ENCODE measurements around the gene RXRG. TPM values are rescaled to one million over a fixed set of nuclear protein-coding genes. Genes with fewer than 3 reads are reported as not detected.

The RXRG gene
- total and polyA plus RNA-seq, 2 donors (not counting 3 experiments of a cell fraction or from before 2014, with no cell fraction given), result not detected

- TF ChIP-seq EZH2 (IDR thresholded peaks at IDR 0.05; ENCODE audit: borderline replicate concordance, low read depth, low read length, severe bottlenecking) (no peak), JUN (IDR thresholded peaks at IDR 0.05; ENCODE audit: borderline replicate concordance, insufficient read depth, insufficient read length, low read depth) (no peak), FOS (IDR thresholded peaks at IDR 0.05; ENCODE audit: borderline replicate concordance, insufficient read depth, low read length) (no peak), POLR2AphosphoS5 (IDR thresholded peaks at IDR 0.05; ENCODE audit: insufficient read depth, low read depth, low read length) (no peak), POLR2A (IDR thresholded peaks at IDR 0.05; ENCODE audit: low read depth, low read length) (no peak), MYC (IDR thresholded peaks at IDR 0.05; ENCODE audit: low read depth, low read length) (no peak)
- Histone ChIP-seq H3K27ac (ENCODE audit: insufficient read depth, low read depth, low read length) (no peak overlapping the region), H3K9me3 (replicated peaks; ENCODE audit: control insufficient read depth, insufficient read depth, low read length) (no peaks in the 10 kb centered on the region), H2AFZ (ENCODE audit: low read depth, low read length) (peak overlapping the region; percentile 94), H3K36me3 (ENCODE audit: control insufficient read depth in 2 of 2, extremely low read depth in 1 of 2, insufficient read depth in 2 of 2, low read length in 2 of 2) (no peaks in the 10 kb centered on the region), H4K20me1 (replicated peaks; ENCODE audit: control insufficient read depth, extremely low read depth, insufficient read depth, low read length) (no peaks in the 10 kb centered on the region), H3K4me3 (replicated peaks in 1 of 3; ENCODE audit: insufficient read depth in 1 of 3, low read depth in 1 of 3, low read length in 3 of 3) (peak overlapping the region in 2 of 3 experiments; percentile 24 to 60), H3K9ac (replicated peaks; ENCODE audit: extremely low read depth, insufficient read depth, low read length) (no peak overlapping the region), H3K27me3 (ENCODE audit: control insufficient read depth in 2 of 2, insufficient read depth in 2 of 2, low read length in 2 of 2) (peaks cover 0 to 5% of the 10 kb centered on the region in 2 experiments), H3K4me1 (ENCODE audit: control insufficient read depth, extremely low read depth, insufficient read depth, low read length) (peaks cover 9% of the 10 kb centered on the region), H3K9me1 (replicated peaks; ENCODE audit: control insufficient read depth, extremely low read depth, insufficient read depth, low read length) (no peaks in the 10 kb centered on the region), H3K4me2 (ENCODE audit: insufficient read depth, low read length) (peak overlapping the region; percentile 60), H3K79me2 (ENCODE audit: control insufficient read depth, insufficient read depth, low read length) (no peaks in the 10 kb centered on the region)
- intact Hi-C loops (cut with micrococcal nuclease) (no loop called here), dilution Hi-C loops (cut with MboI; ENCODE audit: extremely low pct_ligation_motif_present, low sequenced_read_pairs) (no loop called here)
- ChIA-PET POLR2A (no interaction called here), CTCF (interaction anchor here (1.2 to 4.0 kb wide), 7 partner anchors 10 to 221 kb away, joined by 3 to 61 read pairs (median 6); no protein-coding TSS in a partner anchor)
- DNase-seq (ENCODE audit: low read depth, low spot score) (no peak), FAIRE-seq (no peak)
- BruUV-seq (replicated peaks), result no TSS peak
These were observed 68.1 kb downstream of the RXRG start for GRCh38 chr1:165376811-165377311.

- peaks cover 0 to 5% of the 10 kb centered on the region in 2 experiments for H3K27me3 ChIP-seq (ENCODE audit: control insufficient read depth in 2 of 2, insufficient read depth in 2 of 2, low read length in 2 of 2)
- H3K9me3 ChIP-seq (replicated peaks; ENCODE audit: control insufficient read depth, insufficient read depth, low read length), result no peaks in the 10 kb centered on the region
- no peak for TF ChIP-seq POLR2AphosphoS5 (IDR thresholded peaks at IDR 0.05; ENCODE audit: insufficient read depth, low read depth, low read length)
- peak; percentile 15 for TF ChIP-seq EZH2 (IDR thresholded peaks at IDR 0.05; ENCODE audit: borderline replicate concordance, low read depth, low read length, severe bottlenecking)
- no peaks in the 10 kb centered on the region for H4K20me1 ChIP-seq (replicated peaks; ENCODE audit: control insufficient read depth, extremely low read depth, insufficient read depth, low read length)
- peak overlapping the region; percentile 19 to 60 (median 24) for H3K4me3 ChIP-seq (replicated peaks in 1 of 3; ENCODE audit: insufficient read depth in 1 of 3, low read depth in 1 of 3, low read length in 3 of 3)
- H3K36me3 ChIP-seq (ENCODE audit: control insufficient read depth in 2 of 2, extremely low read depth in 1 of 2, insufficient read depth in 2 of 2, low read length in 2 of 2), result no peaks in the 10 kb centered on the region
- FAIRE-seq (peak; percentile 90), DNase-seq (ENCODE audit: low read depth, low spot score) (peak; percentile 81)
- dilution Hi-C loops (cut with MboI; ENCODE audit: extremely low pct_ligation_motif_present, low sequenced_read_pairs) (no loop called here), intact Hi-C loops (cut with micrococcal nuclease) (no loop called here)
- H3K27ac ChIP-seq (ENCODE audit: insufficient read depth, low read depth, low read length), result no peak overlapping the region
- H3K9ac ChIP-seq (replicated peaks; ENCODE audit: extremely low read depth, insufficient read depth, low read length), result peak overlapping the region; percentile 58
- no peaks in the 10 kb centered on the region for H3K79me2 ChIP-seq (ENCODE audit: control insufficient read depth, insufficient read depth, low read length)
- H3K9me1 ChIP-seq (replicated peaks; ENCODE audit: control insufficient read depth, extremely low read depth, insufficient read depth, low read length), result no peaks in the 10 kb centered on the region
- POLR2A ChIA-PET, result no interaction called here
- H2AFZ ChIP-seq (ENCODE audit: low read depth, low read length), result peak overlapping the region; percentile 94
- no TSS peak for BruUV-seq (replicated peaks)
- H3K4me2 ChIP-seq (ENCODE audit: insufficient read depth, low read length), result peak overlapping the region; percentile 60
- CTCF ChIA-PET, result interaction anchor here (1.2 to 4.0 kb wide), 8 partner anchors 9 to 226 kb away, joined by 3 to 61 read pairs (median 6); no protein-coding TSS in a partner anchor
- peaks cover 9% of the 10 kb centered on the region for H3K4me1 ChIP-seq (ENCODE audit: control insufficient read depth, extremely low read depth, insufficient read depth, low read length)
These were observed 68.7 kb downstream of the RXRG start for GRCh38 chr1:165376041-165376810.

All from endothelial cell of umbilical vein (primary cell).